ENCODE measurements around the gene PLPP3.

DNA sequence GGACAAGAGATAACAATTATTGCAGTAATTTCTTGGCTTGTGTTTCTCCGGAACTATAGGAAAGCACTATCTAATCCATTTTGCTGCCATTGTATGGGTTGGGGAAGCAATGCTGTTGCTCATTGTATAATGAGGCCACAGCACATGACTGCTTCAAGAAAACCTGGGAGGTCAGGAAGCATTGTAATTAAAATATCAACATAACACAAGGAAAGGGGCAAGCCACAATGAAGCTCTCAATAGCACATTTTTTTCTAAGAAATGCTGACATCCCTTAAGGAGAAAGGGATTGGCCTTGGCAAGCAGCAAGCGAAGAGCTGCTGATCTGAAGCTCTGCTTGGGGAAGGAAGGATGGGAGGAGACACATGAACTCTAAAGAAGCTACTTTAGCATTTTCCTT lies 44.0 kb downstream of the PLPP3 start:
- TF ChIP-seq, protein P1, sequence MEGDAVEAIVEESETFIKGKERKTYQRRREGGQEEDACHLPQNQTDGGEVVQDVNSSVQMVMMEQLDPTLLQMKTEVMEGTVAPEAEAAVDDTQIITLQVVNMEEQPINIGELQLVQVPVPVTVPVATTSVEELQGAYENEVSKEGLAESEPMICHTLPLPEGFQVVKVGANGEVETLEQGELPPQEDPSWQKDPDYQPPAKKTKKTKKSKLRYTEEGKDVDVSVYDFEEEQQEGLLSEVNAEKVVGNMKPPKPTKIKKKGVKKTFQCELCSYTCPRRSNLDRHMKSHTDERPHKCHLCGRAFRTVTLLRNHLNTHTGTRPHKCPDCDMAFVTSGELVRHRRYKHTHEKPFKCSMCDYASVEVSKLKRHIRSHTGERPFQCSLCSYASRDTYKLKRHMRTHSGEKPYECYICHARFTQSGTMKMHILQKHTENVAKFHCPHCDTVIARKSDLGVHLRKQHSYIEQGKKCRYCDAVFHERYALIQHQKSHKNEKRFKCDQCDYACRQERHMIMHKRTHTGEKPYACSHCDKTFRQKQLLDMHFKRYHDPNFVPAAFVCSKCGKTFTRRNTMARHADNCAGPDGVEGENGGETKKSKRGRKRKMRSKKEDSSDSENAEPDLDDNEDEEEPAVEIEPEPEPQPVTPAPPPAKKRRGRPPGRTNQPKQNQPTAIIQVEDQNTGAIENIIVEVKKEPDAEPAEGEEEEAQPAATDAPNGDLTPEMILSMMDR (IDR thresholded peaks at IDR 0.05): no peak
- TF ChIP-seq POLR2A (IDR thresholded peaks at IDR 0.05): no peak

Measured in adrenal gland (tissue), 5 donors.